Panc1 (cell line): ENCODE measurements around the gene PHF1.
"Not testable (repeated sequence)": the region's sequence is repeated elsewhere in the genome, so short reads cannot be mapped to it uniquely, and the experiment has no call there.

Experiments used
- POLR2AphosphoS5 ChIP-seq: IDR thresholded peaks from 2 replicates; pipeline ENCODE4 v1.6.1; 2012; ENCODE audit warnings: mild to moderate bottlenecking, low read depth, low read length, moderate library complexity
- SIN3A ChIP-seq: IDR thresholded peaks from 2 replicates; pipeline ENCODE4 v1.6.1; 2012; ENCODE audit warnings: low read depth, mild to moderate bottlenecking, low read length, moderate library complexity, borderline replicate concordance; ENCODE audit not compliant: insufficient read depth
- TCF7L2 ChIP-seq: IDR thresholded peaks from 2 replicates; pipeline ENCODE4 v1.6.1; 2011; ENCODE audit warnings: mild to moderate bottlenecking, low read depth, low read length, inconsistent platforms
- TF ChIP-seq, protein P1 (sequence below): fragments of 450-650 bp; IDR thresholded peaks from 2 replicates; pipeline ENCODE4 v1.5.1; 2017; ENCODE audit warnings: mild to moderate bottlenecking

DNA sequence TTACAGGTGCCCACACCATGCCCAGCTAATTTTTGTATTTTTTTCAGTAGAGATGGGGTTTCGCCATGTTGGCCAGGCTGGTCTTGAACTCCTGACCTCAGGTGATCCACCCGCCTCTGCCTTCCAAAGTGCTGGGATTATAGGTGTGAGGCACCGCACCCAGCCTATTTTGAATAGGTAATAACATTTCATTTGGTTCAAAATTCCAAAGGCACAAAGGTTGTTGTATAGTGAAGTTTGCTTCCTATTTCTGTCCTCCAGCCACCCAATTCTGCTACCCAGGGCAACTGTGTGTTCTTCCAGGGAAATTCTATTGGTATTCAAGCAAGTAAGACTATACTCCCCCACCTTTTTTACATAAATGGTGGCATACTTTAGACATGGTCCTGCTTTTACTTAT lies 12.2 kb upstream of the PHF1 start:
- TF ChIP-seq, protein P1, sequence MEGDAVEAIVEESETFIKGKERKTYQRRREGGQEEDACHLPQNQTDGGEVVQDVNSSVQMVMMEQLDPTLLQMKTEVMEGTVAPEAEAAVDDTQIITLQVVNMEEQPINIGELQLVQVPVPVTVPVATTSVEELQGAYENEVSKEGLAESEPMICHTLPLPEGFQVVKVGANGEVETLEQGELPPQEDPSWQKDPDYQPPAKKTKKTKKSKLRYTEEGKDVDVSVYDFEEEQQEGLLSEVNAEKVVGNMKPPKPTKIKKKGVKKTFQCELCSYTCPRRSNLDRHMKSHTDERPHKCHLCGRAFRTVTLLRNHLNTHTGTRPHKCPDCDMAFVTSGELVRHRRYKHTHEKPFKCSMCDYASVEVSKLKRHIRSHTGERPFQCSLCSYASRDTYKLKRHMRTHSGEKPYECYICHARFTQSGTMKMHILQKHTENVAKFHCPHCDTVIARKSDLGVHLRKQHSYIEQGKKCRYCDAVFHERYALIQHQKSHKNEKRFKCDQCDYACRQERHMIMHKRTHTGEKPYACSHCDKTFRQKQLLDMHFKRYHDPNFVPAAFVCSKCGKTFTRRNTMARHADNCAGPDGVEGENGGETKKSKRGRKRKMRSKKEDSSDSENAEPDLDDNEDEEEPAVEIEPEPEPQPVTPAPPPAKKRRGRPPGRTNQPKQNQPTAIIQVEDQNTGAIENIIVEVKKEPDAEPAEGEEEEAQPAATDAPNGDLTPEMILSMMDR: not testable (repeated sequence)
- TF ChIP-seq POLR2AphosphoS5, TCF7L2, SIN3A: not testable (repeated sequence)
